Measurements from ENCODE around the gene CEACAM19.

The CEACAM19 gene

DNA sequence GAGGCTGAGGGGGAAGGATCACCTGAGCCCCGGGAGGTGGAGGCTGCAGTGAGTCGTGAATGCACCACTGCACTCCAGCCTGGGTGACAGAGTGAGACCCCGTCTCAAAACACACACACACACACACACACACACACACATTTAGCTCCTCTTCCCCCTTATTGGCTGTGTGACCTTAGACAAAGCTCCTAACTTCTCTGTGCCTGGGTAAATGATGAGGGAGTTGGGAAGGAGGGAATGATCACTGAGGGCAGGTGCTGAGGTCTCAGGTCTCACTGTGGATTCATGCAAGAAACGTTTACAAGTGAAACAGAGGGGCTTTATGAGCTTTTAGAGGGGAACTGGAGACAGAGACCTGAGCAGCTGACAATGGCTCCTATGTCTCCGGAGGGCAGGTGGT, 60.3 kb downstream of the CEACAM19 start:
- no peak overlapping the region for H3K9ac ChIP-seq (ENCODE audit: low read length)
- H3K4me3 ChIP-seq (ENCODE audit: insufficient read depth, low read length, poor library complexity, severe bottlenecking) = no peak overlapping the region
- no peaks in the 10 kb centered on the region for H3K79me2 ChIP-seq (ENCODE audit: insufficient read depth, low read length)
- no peaks in the 10 kb centered on the region for H3K9me3 ChIP-seq (ENCODE audit: insufficient read depth, low read length)
- H3K36me3 ChIP-seq (ENCODE audit: low read length) = no peaks in the 10 kb centered on the region
- TF ChIP-seq, protein P1, sequence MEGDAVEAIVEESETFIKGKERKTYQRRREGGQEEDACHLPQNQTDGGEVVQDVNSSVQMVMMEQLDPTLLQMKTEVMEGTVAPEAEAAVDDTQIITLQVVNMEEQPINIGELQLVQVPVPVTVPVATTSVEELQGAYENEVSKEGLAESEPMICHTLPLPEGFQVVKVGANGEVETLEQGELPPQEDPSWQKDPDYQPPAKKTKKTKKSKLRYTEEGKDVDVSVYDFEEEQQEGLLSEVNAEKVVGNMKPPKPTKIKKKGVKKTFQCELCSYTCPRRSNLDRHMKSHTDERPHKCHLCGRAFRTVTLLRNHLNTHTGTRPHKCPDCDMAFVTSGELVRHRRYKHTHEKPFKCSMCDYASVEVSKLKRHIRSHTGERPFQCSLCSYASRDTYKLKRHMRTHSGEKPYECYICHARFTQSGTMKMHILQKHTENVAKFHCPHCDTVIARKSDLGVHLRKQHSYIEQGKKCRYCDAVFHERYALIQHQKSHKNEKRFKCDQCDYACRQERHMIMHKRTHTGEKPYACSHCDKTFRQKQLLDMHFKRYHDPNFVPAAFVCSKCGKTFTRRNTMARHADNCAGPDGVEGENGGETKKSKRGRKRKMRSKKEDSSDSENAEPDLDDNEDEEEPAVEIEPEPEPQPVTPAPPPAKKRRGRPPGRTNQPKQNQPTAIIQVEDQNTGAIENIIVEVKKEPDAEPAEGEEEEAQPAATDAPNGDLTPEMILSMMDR (IDR thresholded peaks at IDR 0.05; ENCODE audit: insufficient read depth, low read length, poor library complexity, severe bottlenecking) = no peak
- no peak for TF ChIP-seq EZH2phosphoT487 (conservative IDR thresholded peaks at IDR 0.05; ENCODE audit: low read length)
- no peaks in the 10 kb centered on the region for H4K20me1 ChIP-seq (ENCODE audit: low read depth, low read length)
- no peak overlapping the region for H2AFZ ChIP-seq (ENCODE audit: low read depth, low read length, severe bottlenecking)
- no peak overlapping the region for H3K4me2 ChIP-seq (ENCODE audit: low read depth, low read length, poor library complexity, severe bottlenecking)
- no peaks in the 10 kb centered on the region for H3K9me2 ChIP-seq (replicated peaks; ENCODE audit: insufficient read depth, low read length)
- H3K27me3 ChIP-seq (ENCODE audit: low read length) = no peaks in the 10 kb centered on the region
- no peak overlapping the region for H3K27ac ChIP-seq (ENCODE audit: low read depth, low read length)
- no peaks in the 10 kb centered on the region for H3F3A ChIP-seq (ENCODE audit: insufficient read depth)

DNA sequence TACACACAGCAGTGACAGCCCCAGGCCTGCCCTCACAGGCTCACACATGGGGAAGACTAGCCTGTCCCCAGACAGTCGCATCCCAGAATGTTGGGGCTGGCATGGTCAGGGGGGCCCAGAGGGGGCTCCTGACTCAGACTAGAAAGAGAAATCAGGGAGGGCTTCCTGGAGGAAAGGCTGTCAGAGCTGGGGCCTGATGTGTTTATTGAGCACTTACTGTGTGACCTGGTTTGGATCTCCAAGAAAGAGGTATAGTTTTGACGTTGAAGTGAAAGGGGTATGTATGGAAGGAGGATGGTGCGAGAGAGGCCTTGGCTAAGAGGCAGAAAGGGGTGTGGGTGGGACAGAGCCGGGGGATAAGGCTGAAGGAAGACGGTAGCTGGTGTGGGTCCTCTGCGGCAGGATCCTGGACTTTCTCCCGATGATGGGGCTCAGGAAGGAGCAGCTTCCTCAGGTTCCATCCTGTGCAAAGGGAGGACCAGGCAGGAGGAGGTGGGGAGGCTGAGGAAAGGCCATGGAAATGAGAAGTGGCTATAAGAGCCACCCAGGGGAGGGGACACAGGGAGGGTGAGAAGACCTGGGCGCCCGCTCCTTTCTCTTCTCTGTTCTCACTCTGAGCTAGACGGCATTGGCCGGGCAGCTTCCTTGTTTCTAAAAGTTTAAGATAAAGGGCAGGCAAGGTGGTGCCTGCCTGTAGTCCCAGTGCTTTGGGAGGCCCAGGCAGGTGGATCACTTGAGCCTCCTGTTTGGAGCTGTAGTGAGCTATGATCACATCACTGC, 61.1 kb downstream of the CEACAM19 start:
- H2AFZ ChIP-seq (ENCODE audit: low read depth, low read length, severe bottlenecking) = no peak overlapping the region
- no peaks in the 10 kb centered on the region for H3F3A ChIP-seq (ENCODE audit: insufficient read depth)
- no peaks in the 10 kb centered on the region for H3K9me2 ChIP-seq (replicated peaks; ENCODE audit: insufficient read depth, low read length)
- no peak overlapping the region for H3K4me3 ChIP-seq (ENCODE audit: insufficient read depth, low read length, poor library complexity, severe bottlenecking)
- H3K9me3 ChIP-seq (ENCODE audit: insufficient read depth, low read length) = no peaks in the 10 kb centered on the region
- H3K79me2 ChIP-seq (ENCODE audit: insufficient read depth, low read length) = no peaks in the 10 kb centered on the region
- H3K4me2 ChIP-seq (ENCODE audit: low read depth, low read length, poor library complexity, severe bottlenecking) = no peak overlapping the region
- H3K36me3 ChIP-seq (ENCODE audit: low read length) = no peaks in the 10 kb centered on the region
- no peak overlapping the region for H3K27ac ChIP-seq (ENCODE audit: low read depth, low read length)
- no peak overlapping the region for H3K9ac ChIP-seq (ENCODE audit: low read length)
- TF ChIP-seq, protein P1 (IDR thresholded peaks at IDR 0.05; ENCODE audit: insufficient read depth, low read length, poor library complexity, severe bottlenecking) = no peak
- no peak for TF ChIP-seq EZH2phosphoT487 (conservative IDR thresholded peaks at IDR 0.05; ENCODE audit: low read length)
- no peaks in the 10 kb centered on the region for H3K27me3 ChIP-seq (ENCODE audit: low read length)
- no peaks in the 10 kb centered on the region for H4K20me1 ChIP-seq (ENCODE audit: low read depth, low read length)
